H9 (cell line): ENCODE data around the gene GLDC. TPM values are rescaled to one million over a fixed set of nuclear protein-coding genes. Genes with fewer than 3 reads are reported as not detected.
"Not testable (repeated sequence)": the region's sequence is repeated elsewhere in the genome, so short reads cannot be mapped to it uniquely, and the experiment has no call there.

Experiments used
- DNase-seq: peaks from one replicate; pipeline ENCODE4 v3.0.0-alpha.2; 2017
- H2AFZ ChIP-seq: one replicate; pipeline ENCODE4 v1.6.1; 2013; ENCODE audit warnings: mild to moderate bottlenecking, low read length, control low read depth, moderate library complexity
- H2AK5ac ChIP-seq: 2 replicates; pipeline ENCODE4 v1.6.1; 2013; ENCODE audit warnings: low read length, control low read depth, mixed read lengths; ENCODE audit not compliant: insufficient read length
- H2BK120ac ChIP-seq: one replicate; pipeline ENCODE4 v1.6.1; 2013; ENCODE audit warnings: low read depth, mild to moderate bottlenecking, low read length, control low read depth, inconsistent platforms; ENCODE audit not compliant: poor library complexity, severe bottlenecking
- H2BK12ac ChIP-seq: 2 replicates; pipeline ENCODE4 v1.6.1; 2013; ENCODE audit warnings: low read length, control low read depth, mixed read lengths, low read depth; ENCODE audit not compliant: insufficient read length
- H2BK15ac ChIP-seq: 2 replicates; pipeline ENCODE4 v1.6.1; 2013; ENCODE audit warnings: low read depth, low read length, control low read depth
- H2BK20ac ChIP-seq: one replicate; pipeline ENCODE4 v1.6.1; 2013; ENCODE audit warnings: low read depth, mild to moderate bottlenecking, low read length, control low read depth, inconsistent platforms; ENCODE audit not compliant: poor library complexity, severe bottlenecking
- H2BK5ac ChIP-seq: 2 replicates; pipeline ENCODE4 v1.6.1; 2013; ENCODE audit warnings: low read length, control low read depth, mixed read lengths; ENCODE audit not compliant: insufficient read length
- H3K14ac ChIP-seq: 2 replicates; pipeline ENCODE4 v1.6.1; 2013; ENCODE audit warnings: low read length, control low read depth; ENCODE audit not compliant: insufficient read depth
- H3K18ac ChIP-seq: 2 replicates; pipeline ENCODE4 v1.6.1; 2013; ENCODE audit warnings: low read depth, mild to moderate bottlenecking, mixed read lengths, low read length, control low read depth; ENCODE audit not compliant: insufficient read length
- H3K23ac ChIP-seq: 2 replicates; pipeline ENCODE4 v1.6.1; 2013; ENCODE audit warnings: low read length, control low read depth, mixed read lengths, low read depth; ENCODE audit not compliant: insufficient read length
- H3K23me2 ChIP-seq: 2 replicates; pipeline ENCODE4 v1.6.1; 2013; ENCODE audit warnings: low read depth, mild to moderate bottlenecking, mixed read lengths, low read length, control low read depth; ENCODE audit not compliant: insufficient read length, poor library complexity, severe bottlenecking
- H3K27ac ChIP-seq: 2 replicates; pipeline ENCODE4 v1.5.1; 2013; ENCODE audit warnings: low read length, control low read depth, mixed read lengths, low read depth; ENCODE audit not compliant: insufficient read length
- H3K27me3 ChIP-seq: 2 replicates; pipeline ENCODE4 v1.6.1; 2013; ENCODE audit warnings: low read length, control low read depth, inconsistent platforms; ENCODE audit not compliant: insufficient read depth
- H3K4ac ChIP-seq: 2 replicates; pipeline ENCODE4 v1.6.1; 2013; ENCODE audit warnings: low read depth, mild to moderate bottlenecking, control low read depth, inconsistent platforms, low read length, moderate library complexity
- H3K4me1 ChIP-seq: 2 replicates; pipeline ENCODE4 v1.6.1; 2013; ENCODE audit warnings: low read length, control low read depth, inconsistent platforms; ENCODE audit not compliant: insufficient read depth
- H3K4me2 ChIP-seq: 2 replicates; pipeline ENCODE4 v1.6.1; 2013; ENCODE audit warnings: low read length, control low read depth, mixed read lengths; ENCODE audit not compliant: insufficient read length, insufficient read depth
- H3K56ac ChIP-seq: 2 replicates; pipeline ENCODE4 v1.6.1; 2013; ENCODE audit warnings: low read depth, mild to moderate bottlenecking, mixed read lengths, low read length, control low read depth; ENCODE audit not compliant: insufficient read length
- H3K79me1 ChIP-seq: 2 replicates; pipeline ENCODE4 v1.6.1; 2013; ENCODE audit warnings: low read depth, mild to moderate bottlenecking, moderate library complexity, low read length, control low read depth, inconsistent platforms; ENCODE audit not compliant: insufficient read depth, poor library complexity, severe bottlenecking
- H3K79me2 ChIP-seq: 2 replicates; pipeline ENCODE4 v1.6.1; 2013; ENCODE audit warnings: low read length, control low read depth, inconsistent platforms; ENCODE audit not compliant: insufficient read depth
- H3K9ac ChIP-seq: 2 replicates; pipeline ENCODE4 v1.6.1; 2013; ENCODE audit warnings: low read length, control low read depth, mixed read lengths; ENCODE audit not compliant: insufficient read length; ENCODE audit errors: extremely low read depth
- H3K9me3 ChIP-seq: one replicate; pipeline ENCODE4 v1.6.1; 2013; ENCODE audit warnings: low read depth, low read length, inconsistent platforms; ENCODE audit not compliant: control insufficient read depth
- H3T11ph ChIP-seq: one replicate; pipeline ENCODE4 v1.6.1; 2013; ENCODE audit warnings: mild to moderate bottlenecking, low read length, control low read depth, inconsistent platforms
- H4K20me1 ChIP-seq: one replicate; pipeline ENCODE4 v1.6.1; 2013; ENCODE audit not compliant: control insufficient read depth, insufficient read length, insufficient read depth
- H4K5ac ChIP-seq: 2 replicates; pipeline ENCODE4 v1.6.1; 2013; ENCODE audit warnings: low read depth, mild to moderate bottlenecking, mixed read lengths, low read length, control low read depth; ENCODE audit not compliant: insufficient read length
- H4K8ac ChIP-seq: replicated peaks from 2 replicates; pipeline ENCODE4 v1.6.1; 2013; ENCODE audit warnings: low read length, control low read depth, mixed read lengths, low read depth; ENCODE audit not compliant: insufficient read length
- H4K91ac ChIP-seq: 2 replicates; pipeline ENCODE4 v1.6.1; 2013; ENCODE audit warnings: low read depth, mild to moderate bottlenecking, moderate library complexity, mixed read lengths, low read length, control low read depth; ENCODE audit not compliant: insufficient read length
- H3K27ac Mint-ChIP-seq, 3 experiments: 2 replicates in 2 of 3; 3 replicates in 1 of 3; pipeline ENCODE4 v1.8.0; 2020 to 2021; ENCODE audit warnings: mixed read lengths in 3 of 3, mild to moderate bottlenecking in 1 of 3, moderate library complexity in 1 of 3
- H3K27me3 Mint-ChIP-seq: 2 replicates; pipeline ENCODE4 v1.8.0; 2021; ENCODE audit warnings: low read depth, mild to moderate bottlenecking, moderate library complexity, mixed read lengths
- H3K36me3 Mint-ChIP-seq, 3 experiments: 2 replicates in 2 of 3; 3 replicates in 1 of 3; pipeline ENCODE4 v1.8.0; 2020 to 2021; ENCODE audit warnings: low read depth in 3 of 3, mixed read lengths in 3 of 3; ENCODE audit not compliant: insufficient read depth in 1 of 3
- H3K4me1 Mint-ChIP-seq, 2 experiments: 2 replicates each; pipeline ENCODE4 v1.8.0; 2020; ENCODE audit warnings: mixed read lengths in 2 of 2
- H3K4me3 Mint-ChIP-seq, 2 experiments: 2 replicates in 1 of 2; 3 replicates in 1 of 2; pipeline ENCODE4 v1.8.0; 2020 to 2021; ENCODE audit warnings: mild to moderate bottlenecking in 2 of 2, mixed read lengths in 2 of 2, moderate library complexity in 1 of 2
- H3K9me3 Mint-ChIP-seq, 2 experiments: 2 replicates in 1 of 2; 3 replicates in 1 of 2; pipeline ENCODE4 v1.8.0; 2020; ENCODE audit warnings: mild to moderate bottlenecking in 2 of 2, mixed read lengths in 2 of 2, moderate library complexity in 1 of 2
- CTCF ChIP-seq: fragments of 200-600 bp; sonication (generic); conservative IDR thresholded peaks from 3 replicates; pipeline ENCODE4 v1.8.0; 2021; ENCODE audit warnings: antibody characterized with exemption, mild to moderate bottlenecking
- WGBS: extraction: QIAGEN DNeasy Blood & Tissue Kit; methylation state at CpG from one replicate; pipeline ENCODE4 v1.1.7; 2013; ENCODE audit warnings: missing lambda C conversion rate, low lambda C conversion rate, mixed read lengths; ENCODE audit not compliant: insufficient read length; ENCODE audit errors: extremely low coverage; 5-methylcytosine and 5-hydroxymethylcytosine counted together
- total RNA-seq: library from RNA; stranded (reverse); gene quantifications from 2 replicates; pipeline ENCODE4 v1.2.1, GENCODE V29; 2021

GLDC gene
- total RNA-seq, 1 experiment from 2014 or later = 74.4 TPM

- Histone ChIP-seq H3K79me2 (peaks cover 9% of the 10 kb centered on the region; the same call in 1 of the 2 replicates), H2AFZ (no peak overlapping the region), H2BK5ac (no peak overlapping the region), H4K8ac (no peak overlapping the region), H3K79me1 (peaks cover 10% of the 10 kb centered on the region), H3K27ac (no peak overlapping the region), H2AK5ac (no peak overlapping the region), H3K18ac (no peak overlapping the region), H3K23me2 (no peaks in the 10 kb centered on the region), H3K23ac (no peak overlapping the region), H4K91ac (no peak overlapping the region), H3K4me2 (no peak overlapping the region), H3K14ac (no peak overlapping the region), H3T11ph (no peak overlapping the region), H3K4ac (no peak overlapping the region), H3K56ac (no peak overlapping the region), H2BK12ac (no peak overlapping the region), H3K9me3 (no peaks in the 10 kb centered on the region), H3K27me3 (no peaks in the 10 kb centered on the region), H2BK15ac (no peak overlapping the region), H2BK120ac (no peak overlapping the region), H3K9ac (no peak overlapping the region), H2BK20ac (no peak overlapping the region), H4K5ac (no peak overlapping the region), H3K4me1 (no peaks in the 10 kb centered on the region), H4K20me1 (no peaks in the 10 kb centered on the region)
- Mint-ChIP-seq H3K27me3 (no peaks in the 10 kb centered on the region), H3K27ac (peak overlapping the region; percentile 9 to 76 (median 34); a peak in 5 of 7 replicates), H3K36me3 (peaks cover 30 to 36% (median 35%) of the 10 kb centered on the region in 3 experiments), H3K4me3 (no peak overlapping the region), H3K9me3 (peaks cover 6 to 15% of the 10 kb centered on the region in 2 experiments), H3K4me1 (peaks cover 21 to 31% of the 10 kb centered on the region in 2 experiments)
- no CpG with 5 or more reads among the region's 2 CpGs for WGBS
- no peak for DNase-seq
- TF ChIP-seq CTCF = no peak
Observed at GRCh38 chr9:6625363-6625762, 20.2 kb downstream of the GLDC start.

DNA sequence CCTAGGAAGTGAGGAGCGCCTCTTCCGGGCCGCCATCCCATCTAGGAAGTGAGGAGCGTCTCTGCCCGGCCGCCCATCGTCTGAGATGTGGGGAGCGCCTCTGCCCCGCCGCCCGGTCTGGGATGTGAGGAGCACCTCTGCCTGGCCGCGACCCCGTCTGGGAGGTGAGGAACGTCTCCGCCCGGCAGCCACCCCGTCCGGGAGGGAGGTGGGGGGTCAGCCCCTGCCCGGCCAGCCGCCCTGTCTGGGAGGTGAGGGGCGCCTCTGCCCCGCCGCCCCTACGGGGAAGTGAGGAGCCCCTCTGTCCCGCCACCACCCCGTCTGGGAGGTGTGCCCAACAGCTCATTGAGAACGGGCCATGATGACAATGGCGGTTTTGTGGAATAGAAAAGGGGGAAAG, 22.7 kb downstream of the GLDC start:
- not testable (repeated sequence) for H3K4me1 ChIP-seq, H4K91ac ChIP-seq, H3K9me3 ChIP-seq, H2AFZ ChIP-seq, H3K56ac ChIP-seq, H3K4me3 Mint-ChIP-seq, H4K5ac ChIP-seq, H2BK20ac ChIP-seq, H3K27me3 Mint-ChIP-seq, H2BK120ac ChIP-seq, H3K14ac ChIP-seq, H3K23me2 ChIP-seq, H2AK5ac ChIP-seq, H2BK12ac ChIP-seq, H2BK5ac ChIP-seq, H3K23ac ChIP-seq, H3K4ac ChIP-seq, H3K18ac ChIP-seq, H3T11ph ChIP-seq, H3K27me3 ChIP-seq, H3K4me2 ChIP-seq, H3K27ac ChIP-seq, H4K20me1 ChIP-seq, H3K27ac Mint-ChIP-seq, DNase-seq, H3K79me2 ChIP-seq, H3K9ac ChIP-seq, H4K8ac ChIP-seq, H2BK15ac ChIP-seq
- no CpG with 5 or more reads among the region's 29 CpGs for WGBS
- Mint-ChIP-seq H3K36me3 (peaks cover 46 to 53% (median 48%) of the 10 kb centered on the region in 3 experiments), H3K9me3 (peaks cover 6 to 15% of the 10 kb centered on the region in 2 experiments), H3K4me1 (peaks cover 22 to 23% of the 10 kb centered on the region in 2 experiments)
- peaks cover 10% of the 10 kb centered on the region for H3K79me1 ChIP-seq
